ENCODE results near the gene S1PR2. TPM values are rescaled to one million over a fixed set of nuclear protein-coding genes. Genes with fewer than 3 reads are reported as not detected.

Gene S1PR2
- polyA plus RNA-seq (ENCODE audit: low read depth in 6 of 6): under 1 TPM in 4 of 6 donors, not detected in 2; 0.06 to 0.21 (median 0.16) TPM

GRCh38 chr19:10230861-10231611 lies at the start of gene S1PR2:
Gene S1PR2, minus strand, starts transcription at chr19:10231331. Its CDS starts 6,426 bp downstream, at chr19:10224905.
- Mint-ChIP-seq H3K4me3 (peak within 1 kb of the TSS; percentile 80 to 92 (median 88)), H3K9me3 (no peaks in the 10 kb centered on the region), H3K27me3 (peaks cover 0 to 5% (median 0%) of the 10 kb centered on the region in 3 donors), H3K27ac (peak within 1 kb of the TSS; percentile 87 to 96 (median 94)), H3K4me1 (peaks cover 18 to 38% (median 34%) of the 10 kb centered on the region in 3 donors), H3K36me3 (no peaks in the 10 kb centered on the region)
- ATAC-seq (ENCODE audit: low read depth in 2 of 2) (peak; percentile 24 to 35), DNase-seq (peak; percentile 81)

GRCh38 chr19:10279737-10280442 lies 48.8 kb upstream of the S1PR2 start:
- Mint-ChIP-seq H3K27ac (peak overlapping the region in 5 of 6 donors; percentile 16 to 84 (median 72)), H3K36me3 (peaks cover under 1 to 3% of the 10 kb centered on the region in 2 donors), H3K9me3 (no peaks in the 10 kb centered on the region), H3K27me3 (no peaks in the 10 kb centered on the region), H3K4me3 (peak overlapping the region in 3 of 8 donors; percentile 31 to 58 (median 55)), H3K4me1 (peaks cover 7 to 15% (median 10%) of the 10 kb centered on the region in 3 donors)
- peak in 1 of 2 donors; percentile 25 for ATAC-seq (ENCODE audit: low read depth in 2 of 2)
- no peak for DNase-seq

GRCh38 chr19:10278935-10279334 lies 47.8 kb upstream of the S1PR2 start:
- ATAC-seq (ENCODE audit: low read depth in 2 of 2) (no peak), DNase-seq (no peak)
- H3K27ac Mint-ChIP-seq: peak overlapping the region in 3 of 6 donors; percentile 27 to 82 (median 75)
- H3K9me3 Mint-ChIP-seq: no peaks in the 10 kb centered on the region
- H3K4me1 Mint-ChIP-seq: peaks cover 10 to 21% (median 13%) of the 10 kb centered on the region in 3 donors
- no peak overlapping the region for H3K4me3 Mint-ChIP-seq
- peaks cover 0 to 3% of the 10 kb centered on the region in 2 donors for H3K36me3 Mint-ChIP-seq
- H3K27me3 Mint-ChIP-seq: no peaks in the 10 kb centered on the region

GRCh38 chr19:10277795-10278589 lies 46.9 kb upstream of the S1PR2 start:
- H3K4me3 Mint-ChIP-seq: no peak overlapping the region
- H3K9me3 Mint-ChIP-seq: no peaks in the 10 kb centered on the region
- H3K4me1 Mint-ChIP-seq: peaks cover 12 to 21% (median 14%) of the 10 kb centered on the region in 3 donors
- H3K27ac Mint-ChIP-seq: peak overlapping the region in 4 of 6 donors; percentile 27 to 79 (median 38)
- H3K36me3 Mint-ChIP-seq: peaks cover 0 to 5% of the 10 kb centered on the region in 2 donors
- DNase-seq: no peak
- ATAC-seq (ENCODE audit: low read depth in 2 of 2): no peak
- H3K27me3 Mint-ChIP-seq: no peaks in the 10 kb centered on the region

- ATAC-seq (ENCODE audit: low read depth in 2 of 2) (no peak), DNase-seq (no peak)
- Mint-ChIP-seq H3K36me3 (peaks cover 0 to 5% of the 10 kb centered on the region in 2 donors), H3K27me3 (no peaks in the 10 kb centered on the region), H3K9me3 (no peaks in the 10 kb centered on the region), H3K27ac (peak overlapping the region in 5 of 6 donors; percentile 17 to 93 (median 85)), H3K4me1 (peaks cover 28 to 40% (median 33%) of the 10 kb centered on the region in 3 donors), H3K4me3 (peak overlapping the region in 1 of 8 donors; percentile 65)
These were observed 43.5 kb upstream of the S1PR2 start for GRCh38 chr19:10274589-10274988.

GRCh38 chr19:10271543-10272086 lies 40.5 kb upstream of the S1PR2 start:
- Mint-ChIP-seq H3K27ac (peak overlapping the region; percentile 97 to 100 (median 99)), H3K27me3 (no peaks in the 10 kb centered on the region), H3K4me1 (peaks cover 23 to 38% (median 36%) of the 10 kb centered on the region in 3 donors), H3K9me3 (no peaks in the 10 kb centered on the region), H3K36me3 (peaks cover 0 to 5% of the 10 kb centered on the region in 2 donors), H3K4me3 (peak overlapping the region; percentile 84 to 96 (median 90))
- ATAC-seq (ENCODE audit: low read depth in 2 of 2) (peak; percentile 53 to 56), DNase-seq (peak; percentile 86)

- H3K36me3 Mint-ChIP-seq: peaks cover 0 to 5% of the 10 kb centered on the region in 2 donors
- H3K9me3 Mint-ChIP-seq: no peaks in the 10 kb centered on the region
- no peaks in the 10 kb centered on the region for H3K27me3 Mint-ChIP-seq
- peak within 1 kb of the TSS; percentile 97 to 100 (median 99) for H3K27ac Mint-ChIP-seq
- DNase-seq (peak; percentile 81), ATAC-seq (ENCODE audit: low read depth in 2 of 2) (peak; percentile 44 to 46)
- peak within 1 kb of the TSS; percentile 84 to 96 (median 90) for H3K4me3 Mint-ChIP-seq
- H3K4me1 Mint-ChIP-seq: peaks cover 23 to 38% (median 36%) of the 10 kb centered on the region in 3 donors
These were observed 39.7 kb upstream of the S1PR2 start, which contains the start of gene ICAM1 for GRCh38 chr19:10270616-10271394. Gene ICAM1, plus strand, starts transcription at chr19:10271120. Its CDS starts 40 bp downstream, at chr19:10271160.

GRCh38 chr19:10270180-10270615 lies 39.1 kb upstream of the S1PR2 start:
- DNase-seq: peak; percentile 92
- ATAC-seq (ENCODE audit: low read depth in 2 of 2): peak; percentile 59 to 66
- peaks cover 0 to 5% of the 10 kb centered on the region in 2 donors for H3K36me3 Mint-ChIP-seq
- peaks cover 23 to 38% (median 36%) of the 10 kb centered on the region in 3 donors for H3K4me1 Mint-ChIP-seq
- no peaks in the 10 kb centered on the region for H3K9me3 Mint-ChIP-seq
- H3K4me3 Mint-ChIP-seq: peak overlapping the region; percentile 84 to 96 (median 90)
- peak overlapping the region; percentile 97 to 100 (median 99) for H3K27ac Mint-ChIP-seq
- no peaks in the 10 kb centered on the region for H3K27me3 Mint-ChIP-seq

- Mint-ChIP-seq H3K27me3 (no peaks in the 10 kb centered on the region), H3K9me3 (no peaks in the 10 kb centered on the region), H3K27ac (peak overlapping the region; percentile 97 to 100 (median 99)), H3K4me1 (peaks cover 23 to 38% (median 34%) of the 10 kb centered on the region in 3 donors), H3K36me3 (peaks cover 0 to 5% of the 10 kb centered on the region in 2 donors), H3K4me3 (peak overlapping the region; percentile 84 to 96 (median 90))
- DNase-seq (peak; percentile 84), ATAC-seq (ENCODE audit: low read depth in 2 of 2) (peak; percentile 49 to 54)
These were observed 38.4 kb upstream of the S1PR2 start for GRCh38 chr19:10269333-10270179.

GRCh38 chr19:10268071-10268470 lies 36.9 kb upstream of the S1PR2 start:
- H3K27me3 Mint-ChIP-seq: no peaks in the 10 kb centered on the region
- no peaks in the 10 kb centered on the region for H3K36me3 Mint-ChIP-seq
- peaks cover 19 to 33% (median 30%) of the 10 kb centered on the region in 3 donors for H3K4me1 Mint-ChIP-seq
- H3K9me3 Mint-ChIP-seq: no peaks in the 10 kb centered on the region
- ATAC-seq (ENCODE audit: low read depth in 2 of 2): no peak
- DNase-seq: no peak
- H3K27ac Mint-ChIP-seq: peak overlapping the region in 1 of 6 donors; percentile 42
- H3K4me3 Mint-ChIP-seq: peak overlapping the region in 1 of 8 donors; percentile 66

- no peaks in the 10 kb centered on the region for H3K27me3 Mint-ChIP-seq
- no peak overlapping the region for H3K4me3 Mint-ChIP-seq
These were observed 35.6 kb upstream of the S1PR2 start for GRCh38 chr19:10266706-10267105.

More at GRCh38 chr19:10266706-10267105, 35.6 kb upstream of the S1PR2 start:
- H3K4me1 Mint-ChIP-seq: peaks cover 13 to 24% (median 20%) of the 10 kb centered on the region in 3 donors
- no peak for DNase-seq
- ATAC-seq (ENCODE audit: low read depth in 2 of 2): no peak
- no peaks in the 10 kb centered on the region for H3K36me3 Mint-ChIP-seq
- peak overlapping the region in 2 of 6 donors; percentile 21 to 66 for H3K27ac Mint-ChIP-seq
- H3K9me3 Mint-ChIP-seq: no peaks in the 10 kb centered on the region
